GM12891 (cell line): Measurements from ENCODE around the gene UFSP2.

Experiments
- POLR2A ChIP-seq: IDR thresholded peaks from 2 replicates; pipeline ENCODE4 v1.6.1; 2011; ENCODE audit warnings: low read depth, low read length, control low read depth
- POLR2AphosphoS5 ChIP-seq: IDR thresholded peaks from 2 replicates; pipeline ENCODE4 v1.6.1; 2011; ENCODE audit warnings: low read depth, low read length, control low read depth
- TAF1 ChIP-seq: IDR thresholded peaks from 2 replicates; pipeline ENCODE4 v1.6.1; 2011; ENCODE audit warnings: low read depth, low read length, control low read depth

- TF ChIP-seq TAF1 (no peak), POLR2AphosphoS5 (no peak), POLR2A (no peak)
These were observed 45.7 kb upstream of the UFSP2 start, which contains the start of gene CCDC110 for GRCh38 chr4:185471235-185472102.
